Activated T-cell treated with anti-CD3 and anti-CD28 coated beads, Interleukin-2, amount 50 U/mL, for 48 hours (primary cell): ENCODE data around the gene ZNF385B.

ENCODE experiments used
- DNase-seq, 2 experiments: peaks; one replicate each; pipeline ENCODE4 v3.0.0-alpha.2; 2020

The ZNF385B gene

DNA sequence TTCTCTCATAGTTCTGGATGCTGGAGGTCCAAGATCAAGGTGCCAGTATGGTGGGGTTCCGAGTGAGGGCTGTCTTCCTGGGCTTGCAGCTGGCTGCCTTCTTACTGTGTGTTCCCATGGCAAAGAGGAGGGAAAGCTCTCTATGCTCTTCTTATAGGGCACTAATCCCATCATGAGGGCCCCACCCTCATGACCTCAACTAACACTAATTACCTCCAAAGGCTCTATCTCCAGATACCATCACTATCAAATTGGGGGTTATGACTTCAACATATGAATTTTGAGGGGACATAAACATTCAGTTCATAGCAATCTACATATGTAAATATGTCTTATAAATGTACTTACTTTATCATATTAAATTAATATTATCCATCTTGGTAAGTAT lies 322.3 kb downstream of the ZNF385B start:
- no peak for DNase-seq

DNA sequence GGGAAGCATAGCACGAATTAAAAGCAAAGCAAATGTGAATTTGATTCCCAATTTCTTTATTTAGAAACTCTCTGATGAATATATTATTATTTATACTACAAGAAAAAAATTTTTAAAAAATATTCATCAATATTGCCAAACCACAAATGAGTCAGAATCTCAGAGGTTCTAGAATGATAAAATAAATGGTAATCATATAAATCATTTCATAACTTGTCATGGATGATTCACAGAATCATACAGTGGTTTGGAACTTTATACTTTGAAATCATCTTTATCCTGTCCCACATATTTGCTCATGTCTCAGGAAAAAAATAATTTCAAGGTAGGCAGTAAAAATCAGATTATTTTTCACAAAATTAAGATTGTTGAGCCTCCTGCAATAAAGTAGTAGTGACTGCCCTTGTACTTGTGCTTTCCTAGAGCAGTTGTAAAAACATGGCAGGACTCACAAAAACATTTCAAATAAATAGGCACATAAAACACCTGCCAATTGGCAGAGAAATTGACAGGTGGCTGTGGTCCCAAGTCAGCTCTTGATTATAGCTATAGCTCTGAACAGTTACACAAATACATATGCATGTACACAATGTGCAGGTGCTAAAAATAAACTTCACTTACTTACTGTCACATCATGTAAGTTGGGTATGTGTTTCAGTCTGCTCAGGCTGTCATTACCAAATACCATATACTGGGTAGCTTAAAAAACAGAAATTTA lies 322.8 kb downstream of the ZNF385B start:
- no peak for DNase-seq

DNA sequence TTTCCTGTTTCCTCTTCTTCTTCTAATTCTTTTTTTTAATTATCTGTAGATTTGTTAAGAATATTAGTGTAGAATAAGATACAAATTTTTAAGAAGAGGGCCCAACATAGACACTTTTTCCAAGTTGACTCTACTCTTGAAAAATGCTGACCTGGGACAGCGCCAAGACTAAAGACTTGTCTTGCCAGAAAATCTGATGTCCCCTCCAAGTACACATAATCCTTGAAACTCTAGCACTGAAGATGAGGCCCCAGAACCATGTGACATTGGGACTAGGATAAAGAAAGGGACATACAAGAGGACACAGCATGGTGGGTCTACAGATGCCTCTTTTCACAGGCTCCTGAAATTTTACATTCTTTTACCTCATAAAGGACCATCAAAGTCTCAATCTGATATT lies 325.2 kb downstream of the ZNF385B start:
- DNase-seq, result no peak

DNA sequence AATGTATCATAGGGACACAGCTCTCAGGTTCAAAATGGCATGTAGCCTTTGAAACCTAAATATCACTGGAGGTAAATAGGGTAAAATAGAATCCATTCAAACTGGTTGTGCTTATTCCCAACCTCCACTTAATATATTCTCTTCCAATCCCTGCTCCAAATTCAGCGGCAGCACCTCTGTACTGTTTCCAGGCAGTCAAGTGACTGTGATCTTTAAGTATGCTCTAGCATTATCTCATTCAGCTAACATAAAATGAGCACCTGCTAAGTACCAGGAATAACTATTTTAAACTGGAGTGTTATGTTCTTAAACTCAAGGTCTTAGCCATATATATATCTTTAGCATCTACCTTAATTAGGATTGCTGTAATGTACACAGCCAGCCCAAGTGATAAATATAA lies 327.5 kb downstream of the ZNF385B start:
- DNase-seq, result no peak

DNA sequence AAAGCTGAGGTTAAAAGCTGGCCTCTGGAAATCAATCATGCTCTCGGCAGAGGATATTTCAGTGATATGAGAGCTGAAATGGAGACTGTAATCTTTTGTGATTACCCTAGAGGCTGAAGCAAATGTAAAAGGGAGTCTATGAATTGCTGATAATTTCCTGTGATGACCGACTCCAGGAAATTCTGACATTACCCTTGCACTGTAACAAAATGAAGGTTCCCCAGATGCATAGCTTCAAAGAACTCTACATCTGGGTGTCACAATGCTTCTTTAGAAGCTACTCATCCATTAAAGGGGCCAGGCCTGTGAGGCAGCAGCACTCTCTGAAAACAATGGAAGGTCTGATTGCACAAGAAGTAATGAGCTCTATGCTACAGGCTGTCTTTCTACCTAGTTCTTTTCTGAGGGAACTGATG lies 328.5 kb downstream of the ZNF385B start:
- no peak for DNase-seq

DNA sequence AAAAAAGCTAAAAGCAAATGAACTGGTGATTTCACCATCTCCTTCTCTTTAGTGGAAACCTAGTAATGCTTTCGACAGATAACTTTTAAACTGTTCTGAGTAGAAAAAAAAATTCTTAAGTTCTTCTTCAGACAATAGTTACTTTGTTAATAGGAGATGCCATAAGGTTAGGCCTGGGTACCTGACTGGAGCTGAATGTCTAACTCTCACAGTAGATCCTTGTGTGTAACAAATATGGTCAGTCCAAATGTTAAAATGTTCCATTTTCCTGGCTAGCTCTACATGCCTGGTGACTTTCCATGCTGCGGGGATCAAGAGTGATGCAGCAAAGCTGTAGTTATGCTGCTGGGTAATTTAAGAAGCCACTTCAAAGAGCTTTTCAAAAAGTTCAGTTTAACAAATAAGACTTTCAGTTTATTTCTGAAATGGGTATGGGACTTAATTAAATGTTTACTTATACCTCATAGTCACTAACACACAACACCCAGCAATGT lies 332.8 kb downstream of the ZNF385B start:
- no peak for DNase-seq

DNA sequence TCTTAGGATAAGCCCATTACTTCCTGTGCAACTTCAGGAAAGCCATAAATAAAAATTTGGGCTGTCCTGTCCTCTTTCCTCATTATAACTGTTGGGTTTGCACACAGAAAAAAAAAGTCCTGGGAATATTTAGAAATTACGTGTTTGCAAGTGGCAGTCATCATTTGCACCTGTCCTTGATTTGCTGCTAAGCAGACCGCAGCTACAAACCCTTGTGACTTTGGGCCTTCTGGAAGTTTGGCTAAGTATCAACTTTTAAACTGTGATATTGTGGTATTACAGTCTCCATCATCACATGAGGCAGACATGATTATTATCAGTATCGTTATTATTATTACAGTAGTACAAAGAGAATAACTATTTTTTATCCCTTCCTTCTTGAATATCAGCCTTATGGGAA lies 336.1 kb downstream of the ZNF385B start:
- DNase-seq, result no peak

DNA sequence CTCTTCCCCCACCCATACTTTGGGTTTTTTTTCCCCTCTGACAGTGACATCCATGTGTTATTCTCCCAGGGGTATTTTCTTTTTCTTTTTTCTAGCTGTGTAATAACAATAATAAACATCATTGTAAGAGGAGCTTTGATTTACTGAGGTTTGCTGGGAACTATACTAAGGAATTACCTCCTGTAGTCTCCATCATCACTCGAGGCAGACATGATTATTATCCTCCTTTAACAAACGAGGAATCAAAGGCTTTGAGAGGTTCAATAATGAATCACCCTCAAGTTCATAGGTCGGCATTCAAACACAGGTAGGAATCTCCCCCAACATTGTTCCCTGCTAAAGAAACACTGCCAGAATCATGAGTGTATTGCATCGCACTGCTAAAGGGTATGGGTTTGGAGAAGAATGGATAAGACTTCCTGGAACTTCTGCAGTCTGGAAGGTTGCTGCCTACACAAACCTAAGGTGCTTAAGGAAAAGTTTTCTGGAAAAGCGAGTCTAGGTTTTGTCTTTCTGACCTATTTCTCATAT lies 336.5 kb downstream of the ZNF385B start:
- no peak for DNase-seq

DNA sequence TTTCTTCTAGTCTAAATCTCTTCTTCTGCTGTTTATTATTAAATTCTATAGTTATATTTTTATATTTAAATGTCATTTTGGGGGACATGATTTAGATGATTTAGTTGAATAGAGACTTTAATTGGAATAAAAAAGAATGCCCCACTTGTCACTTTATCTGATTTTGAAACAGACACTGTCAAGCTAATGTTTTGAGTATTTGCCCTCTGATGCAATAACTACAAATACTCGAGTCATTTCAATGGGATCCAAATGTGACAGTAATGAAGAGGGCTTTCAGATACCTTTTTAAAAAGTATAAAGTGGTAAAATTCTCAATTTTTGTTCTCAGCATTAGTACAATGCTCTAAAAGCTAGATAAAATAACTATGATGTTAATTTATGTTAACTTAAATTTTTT lies 339.5 kb downstream of the ZNF385B start:
- DNase-seq, result no peak

DNA sequence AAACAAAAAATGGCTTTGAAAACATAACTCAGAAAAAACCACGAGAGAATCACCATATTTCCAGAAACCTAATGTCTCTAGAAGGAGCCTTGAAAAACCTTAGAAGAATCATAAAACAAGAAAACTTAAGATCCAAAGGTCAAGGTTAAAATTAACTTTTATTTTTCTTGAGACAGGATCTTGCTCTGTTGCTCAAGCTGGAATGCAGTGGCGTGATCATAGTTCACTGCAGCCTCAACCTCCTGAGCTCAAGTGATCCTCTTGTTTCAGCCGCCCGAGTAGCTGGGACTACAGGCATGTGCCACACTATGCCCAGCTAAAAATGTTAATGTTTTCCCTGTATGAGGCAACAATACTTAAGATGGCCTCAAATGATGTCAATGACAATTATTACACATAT lies 342.6 kb downstream of the ZNF385B start:
- no peak for DNase-seq

DNA sequence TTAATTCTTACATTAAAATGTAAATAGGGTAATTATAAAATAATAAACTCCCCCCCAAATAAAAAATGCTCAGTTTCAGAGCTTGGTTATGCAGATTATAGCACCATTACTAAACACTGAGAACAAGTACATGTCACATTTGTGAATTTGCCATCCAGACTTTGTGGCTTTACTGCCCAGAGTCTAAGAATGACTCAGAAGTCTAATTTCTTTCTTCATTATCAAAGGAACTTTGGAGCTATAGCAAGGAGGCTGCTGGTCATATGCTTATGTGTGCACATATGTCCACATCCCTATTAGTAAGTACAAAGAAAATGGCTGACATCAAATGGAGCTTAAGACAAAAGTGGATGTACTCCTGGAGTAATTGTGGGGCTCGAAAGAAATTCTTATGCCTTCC lies 348.2 kb downstream of the ZNF385B start:
- no peak for DNase-seq

DNA sequence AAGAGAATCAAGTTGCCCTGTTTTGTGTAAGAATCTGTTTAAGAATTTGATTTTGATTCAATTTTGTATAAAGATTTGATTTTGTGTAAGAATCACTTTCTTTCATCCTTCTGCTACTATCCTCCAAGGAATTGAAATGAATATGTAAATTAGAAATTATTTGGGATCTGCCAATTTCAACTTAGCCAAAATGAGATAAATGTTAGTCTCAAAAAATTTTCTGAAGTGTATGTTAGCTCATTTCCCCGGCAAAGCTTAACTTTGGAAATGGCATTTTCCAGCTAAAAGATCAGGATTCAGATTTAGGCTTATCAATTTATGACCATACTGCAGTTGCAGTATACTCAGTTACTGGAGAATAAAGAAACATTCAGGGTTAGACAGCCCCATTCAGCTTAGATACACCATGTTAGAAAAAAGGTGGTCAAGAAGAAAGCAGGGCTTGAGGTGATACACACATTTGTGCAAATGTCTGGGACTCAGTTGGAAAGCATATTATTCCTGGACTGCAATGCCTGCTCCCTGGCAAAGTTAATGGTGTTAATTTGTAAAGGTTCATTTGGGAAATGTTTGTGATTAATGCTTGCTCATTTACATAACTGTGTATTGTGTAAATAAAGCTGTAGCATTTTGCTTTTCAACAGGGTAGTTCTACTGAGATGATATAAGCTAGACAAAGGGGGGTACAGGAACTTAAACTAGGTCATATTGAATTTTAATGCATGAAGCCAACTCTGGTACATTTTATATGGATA lies 349.0 kb downstream of the ZNF385B start:
- no peak for DNase-seq

DNA sequence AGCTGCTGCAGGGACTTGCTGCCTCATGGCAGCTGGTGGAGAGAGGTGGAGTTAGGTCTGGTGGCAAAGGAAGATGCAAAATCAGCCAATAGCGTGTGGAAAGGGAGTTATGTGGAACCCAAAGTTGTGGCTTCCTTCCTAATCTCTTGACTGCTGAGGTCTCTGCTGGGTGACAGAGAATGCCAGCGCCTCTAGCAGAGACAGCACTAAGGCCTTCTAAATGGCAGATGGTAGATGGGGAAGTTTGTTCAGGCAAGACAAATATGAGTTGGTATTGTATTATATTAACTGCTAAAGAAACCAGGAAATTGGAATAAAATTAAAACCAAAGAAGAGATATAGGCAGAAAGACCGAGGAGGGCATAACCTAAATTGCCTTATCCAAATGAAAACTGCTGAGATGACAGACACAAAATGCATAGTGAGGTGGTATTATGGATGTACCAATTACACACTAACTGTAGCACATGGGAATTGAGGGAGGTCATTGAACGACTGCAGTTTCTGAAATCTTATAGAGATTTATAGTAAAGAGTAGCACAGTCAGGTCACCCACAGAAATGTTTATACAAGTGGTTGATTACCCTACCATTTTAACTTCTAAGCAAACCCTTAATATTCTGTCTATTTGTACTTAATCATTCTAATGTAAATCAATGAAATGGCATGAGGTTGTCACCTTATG lies 350.2 kb downstream of the ZNF385B start:
- DNase-seq, result no peak

DNA sequence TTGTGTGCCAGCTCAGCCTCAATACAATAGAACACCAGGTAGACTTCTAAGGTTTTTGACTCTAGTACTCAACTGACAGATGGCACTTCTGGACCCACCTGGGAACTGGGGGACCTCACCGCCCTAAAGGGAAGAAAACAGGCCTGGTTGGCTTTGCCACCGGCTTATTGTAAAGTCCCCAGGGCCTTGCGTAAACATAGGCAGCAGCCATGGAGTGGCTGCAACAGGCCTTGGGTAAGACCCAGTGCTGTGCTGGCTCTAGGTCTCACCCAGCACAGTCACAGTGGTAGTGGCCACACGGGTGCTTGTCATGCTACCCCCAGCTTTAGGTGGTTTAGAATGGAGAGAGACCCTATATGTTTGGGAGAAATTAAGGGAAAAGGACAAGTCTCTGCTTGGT lies 366.1 kb downstream of the ZNF385B start:
- no peak for DNase-seq

DNA sequence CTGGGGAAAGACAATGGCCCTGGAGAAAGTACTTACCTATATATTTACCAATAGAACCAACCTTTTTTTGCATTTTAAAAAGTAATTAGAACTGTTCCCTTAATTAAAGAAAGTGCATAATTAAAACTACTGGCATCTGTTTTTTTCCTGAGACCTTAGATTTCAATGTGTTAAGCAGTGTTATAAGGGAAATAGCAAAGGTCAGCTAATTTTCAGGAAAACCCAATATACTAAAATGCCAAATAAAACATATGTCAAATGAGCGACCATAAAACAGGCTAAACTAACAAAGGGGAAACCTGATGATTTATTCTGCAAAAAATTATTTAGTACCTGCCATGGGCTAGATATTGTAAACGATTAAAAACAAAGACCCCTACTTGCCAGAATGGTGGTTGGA lies 372.8 kb downstream of the ZNF385B start:
- no peak for DNase-seq

DNA sequence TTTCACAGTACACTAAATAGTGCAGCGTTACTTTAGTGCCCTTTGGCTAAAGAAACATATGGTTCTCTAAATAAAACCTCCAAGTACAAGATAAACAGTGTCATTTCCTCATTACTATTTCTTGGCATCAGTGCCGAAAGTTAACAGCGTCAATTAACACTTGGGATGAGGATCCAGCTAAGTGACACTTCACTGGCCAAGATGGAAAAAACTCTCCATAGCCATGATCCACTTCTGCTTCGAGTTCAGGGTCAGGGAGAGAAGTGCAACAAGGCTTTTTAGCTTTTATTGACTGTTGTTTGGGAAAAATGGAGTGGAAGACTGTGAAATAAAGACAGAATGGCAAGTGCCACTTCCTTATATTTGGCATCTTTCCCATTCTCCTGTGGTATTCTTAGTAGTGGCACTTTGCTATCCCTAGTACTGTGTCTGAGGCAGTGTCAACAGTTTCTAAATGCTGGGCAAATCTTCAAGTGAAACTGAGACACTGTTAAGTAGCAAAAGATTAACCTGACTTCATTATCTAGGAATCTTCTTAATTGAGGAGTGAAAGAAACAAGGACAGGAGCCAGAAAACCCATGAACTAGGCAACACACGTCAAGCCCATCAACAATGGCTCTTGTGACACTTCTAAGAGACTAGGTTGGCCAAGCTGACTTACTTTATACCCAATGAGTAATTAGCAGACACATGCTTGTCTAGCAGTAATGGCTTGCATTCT lies 374.2 kb downstream of the ZNF385B start:
- no peak for DNase-seq

DNA sequence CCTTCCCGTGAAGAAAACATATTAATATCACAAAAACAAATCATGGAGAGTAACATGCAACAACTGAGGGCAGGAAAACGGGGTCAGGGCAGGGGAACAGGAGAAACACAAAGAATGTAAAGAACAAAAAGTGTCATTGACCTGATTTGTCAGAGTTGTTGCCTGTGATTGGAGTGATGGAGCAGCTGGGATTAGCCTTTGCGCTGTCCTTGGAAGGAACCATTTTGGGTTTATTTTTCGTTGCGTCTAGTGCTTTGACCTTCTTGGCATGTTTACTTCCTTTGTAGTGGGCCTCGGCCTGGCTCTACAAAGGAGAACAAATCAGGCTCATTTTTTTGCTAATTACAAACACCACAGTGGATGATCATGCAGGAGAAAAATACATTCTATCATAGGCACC lies 378.3 kb downstream of the ZNF385B start:
- no peak for DNase-seq

DNA sequence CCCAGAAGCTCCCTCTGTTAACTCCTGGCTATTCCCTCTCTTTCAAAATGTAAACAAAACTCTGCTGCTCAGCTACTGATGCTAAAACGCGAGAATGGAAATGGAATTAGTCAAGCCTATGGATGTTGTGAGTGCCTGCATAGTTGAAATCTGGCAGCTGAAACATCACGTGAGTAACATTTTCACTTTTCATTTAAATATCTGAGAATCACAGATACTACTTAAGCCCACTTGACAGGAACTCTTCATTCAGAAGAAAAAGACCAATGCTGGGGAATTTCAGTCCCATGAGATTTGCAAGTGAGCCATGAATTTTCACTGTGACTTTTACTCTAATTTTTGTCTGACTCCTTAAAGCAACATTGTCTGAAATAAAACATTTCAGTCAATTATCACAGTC lies 381.5 kb downstream of the ZNF385B start:
- DNase-seq, result no peak

DNA sequence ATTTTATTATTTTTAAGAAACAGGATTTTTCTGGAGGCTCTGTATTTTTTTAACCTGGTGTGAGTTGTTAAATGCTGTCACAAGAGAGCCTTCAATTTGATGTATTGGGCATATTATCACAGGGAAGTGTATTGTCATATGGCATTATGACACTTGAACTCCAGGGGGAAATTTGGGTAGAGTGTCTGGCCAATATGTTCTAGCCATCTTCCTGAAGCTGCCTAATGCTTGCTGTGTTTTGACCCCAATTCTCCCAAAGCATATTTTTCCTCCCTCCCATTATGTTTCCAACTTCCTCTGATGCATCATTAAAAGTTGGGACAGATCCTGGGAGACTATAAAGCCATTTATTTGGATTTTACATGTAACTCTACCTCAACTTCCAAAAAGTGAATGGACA lies 382.6 kb downstream of the ZNF385B start:
- no peak for DNase-seq

DNA sequence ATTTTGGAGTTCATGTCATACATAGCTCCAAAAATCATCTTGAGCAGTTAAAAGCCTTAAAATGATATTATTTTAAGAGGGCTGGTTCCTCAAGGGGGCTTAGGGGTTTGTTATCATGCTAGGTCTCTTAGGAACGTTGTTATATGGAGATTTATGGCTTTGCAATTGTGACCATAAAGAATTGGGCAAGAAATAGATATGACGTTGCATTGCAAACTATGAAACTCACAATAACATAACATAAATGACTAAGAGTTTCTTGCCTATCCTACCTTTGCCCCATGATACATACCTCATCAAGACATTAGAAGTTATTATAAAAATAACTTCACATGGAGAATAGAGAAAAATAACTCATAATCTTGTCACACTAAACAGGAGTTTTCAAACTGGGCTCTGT lies 390.4 kb downstream of the ZNF385B start:
- no peak for DNase-seq

DNA sequence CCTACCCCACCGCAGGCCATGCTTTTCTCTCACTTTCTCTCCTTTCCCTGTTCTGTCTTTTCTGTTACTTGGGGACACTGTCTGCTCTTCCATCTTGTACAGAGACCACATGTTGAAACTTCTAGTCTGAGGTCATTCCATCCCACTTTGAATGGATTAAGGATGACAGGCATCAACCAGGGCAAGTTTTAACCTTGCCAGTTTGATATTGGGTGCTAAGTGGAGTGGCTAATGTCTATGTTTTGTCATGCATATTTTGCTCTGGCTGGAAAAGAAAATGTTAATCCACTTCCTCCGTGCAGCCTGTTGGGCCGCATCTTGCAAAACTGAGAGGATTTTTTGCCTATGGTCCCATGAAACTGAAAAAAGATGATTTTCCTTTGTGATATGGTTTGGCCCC lies 391.3 kb downstream of the ZNF385B start:
- no peak for DNase-seq

DNA sequence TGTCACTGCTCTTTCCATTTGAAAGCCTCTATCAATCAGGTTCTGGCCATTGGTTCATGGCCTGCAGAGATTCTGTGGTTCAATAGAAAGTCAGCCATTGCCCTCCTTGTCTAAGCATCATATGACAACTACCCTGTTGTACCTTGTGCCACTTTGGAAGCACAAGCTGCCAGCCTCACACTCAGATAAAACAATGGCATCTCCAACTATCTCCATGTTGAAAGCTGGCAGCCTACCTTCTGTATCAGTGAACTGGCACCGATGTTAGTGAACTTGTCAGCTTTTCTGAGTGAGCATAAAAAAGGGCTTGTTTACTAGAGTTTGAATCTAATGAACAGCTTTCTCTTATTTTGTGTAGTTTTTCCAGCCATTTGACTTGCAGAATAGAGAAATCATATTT lies 393.5 kb downstream of the ZNF385B start:
- no peak for DNase-seq

DNA sequence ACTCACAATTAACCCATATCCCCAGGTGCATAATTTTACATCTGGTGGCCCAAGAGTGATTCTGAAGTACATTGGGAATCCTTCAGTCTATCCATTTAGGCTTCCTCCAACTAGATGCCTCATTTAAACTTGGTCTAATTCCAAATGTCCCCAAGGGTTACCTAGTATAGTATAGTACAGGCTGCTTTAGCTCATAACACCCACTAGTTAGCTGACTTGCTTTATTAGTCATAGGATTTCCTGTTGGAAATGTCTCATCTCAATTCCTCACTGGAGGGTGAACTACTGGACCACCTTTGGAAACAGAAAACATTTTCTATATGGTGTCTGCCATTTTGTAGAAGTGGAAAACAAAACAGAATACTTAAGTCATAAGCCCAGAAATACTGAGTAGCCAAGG lies 394.3 kb downstream of the ZNF385B start:
- DNase-seq, result no peak
